ENCODE data around the gene TRIM75. TPM values are rescaled to one million over a fixed set of nuclear protein-coding genes. Genes with fewer than 3 reads are reported as not detected.
"Not testable (repeated sequence)": the region's sequence is repeated elsewhere in the genome, so short reads cannot be mapped to it uniquely, and the experiment has no call there.

The TRIM75 gene
- polyA plus RNA-seq, 1 of the 3 experiments (the other 2 are of a cell fraction) = not detected

DNA sequence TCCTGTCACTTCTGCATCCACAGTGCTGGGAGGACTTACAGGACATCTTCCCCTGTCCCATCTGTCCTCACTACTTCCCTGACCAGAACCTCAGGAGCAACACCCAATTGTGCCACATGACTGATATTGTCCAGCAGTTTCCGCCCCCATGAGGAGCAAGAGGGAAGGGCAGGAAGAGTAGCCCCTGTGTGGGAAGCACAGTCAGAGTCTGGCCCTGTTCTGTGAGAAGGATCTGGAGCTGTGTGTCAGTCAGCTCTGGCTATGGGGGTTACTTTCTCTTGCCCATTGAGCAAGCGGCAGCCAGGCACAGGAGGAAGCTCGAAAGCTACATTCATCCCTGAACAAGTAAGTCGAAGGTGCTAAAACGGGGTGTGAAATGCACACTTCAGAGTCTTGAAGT, 36.7 kb upstream of the TRIM75 start:
- Histone ChIP-seq H3K9me2 (no peaks in the 10 kb centered on the region), H2AFZ (ENCODE audit: low read depth) (no peak overlapping the region), H3K9ac (no peak overlapping the region), H3K4me3 (ENCODE audit: low read depth in 2 of 2, low read length in 1 of 2) (no peak overlapping the region), H4K20me1 (ENCODE audit: insufficient read depth) (no peaks in the 10 kb centered on the region), H3K4me1 (ENCODE audit: control insufficient read depth in 1 of 2, insufficient read depth in 2 of 2, low read depth in 1 of 2, low read length in 1 of 2) (no peaks in the 10 kb centered on the region), H3K36me3 (replicated peaks in 1 of 2; ENCODE audit: control insufficient read depth in 1 of 2, insufficient read depth in 2 of 2, low read length in 1 of 2) (no peaks in the 10 kb centered on the region), H3K27ac (ENCODE audit: low read depth in 2 of 2, low read length in 1 of 2) (no peak overlapping the region), H3K9me3 (no peaks in the 10 kb centered on the region), H3K27me3 (ENCODE audit: insufficient read depth) (no peaks in the 10 kb centered on the region; the same call in 1 of the 2 replicates), H3F3A (replicated peaks; ENCODE audit: insufficient read depth) (no peaks in the 10 kb centered on the region), H3K4me2 (no peak overlapping the region), H3K79me2 (ENCODE audit: insufficient read depth) (no peaks in the 10 kb centered on the region)
- ChIA-PET CTCF (interaction anchor here (0.6 kb wide), 1 partner anchor 75 kb away, joined by 3 read pairs; no protein-coding TSS in a partner anchor), POLR2A (no interaction called here)
- WGBS (ENCODE audit: low lambda C conversion rate) = 3% methylated on average over 5 of the region's 5 CpGs
- TF ChIP-seq, protein P1, sequence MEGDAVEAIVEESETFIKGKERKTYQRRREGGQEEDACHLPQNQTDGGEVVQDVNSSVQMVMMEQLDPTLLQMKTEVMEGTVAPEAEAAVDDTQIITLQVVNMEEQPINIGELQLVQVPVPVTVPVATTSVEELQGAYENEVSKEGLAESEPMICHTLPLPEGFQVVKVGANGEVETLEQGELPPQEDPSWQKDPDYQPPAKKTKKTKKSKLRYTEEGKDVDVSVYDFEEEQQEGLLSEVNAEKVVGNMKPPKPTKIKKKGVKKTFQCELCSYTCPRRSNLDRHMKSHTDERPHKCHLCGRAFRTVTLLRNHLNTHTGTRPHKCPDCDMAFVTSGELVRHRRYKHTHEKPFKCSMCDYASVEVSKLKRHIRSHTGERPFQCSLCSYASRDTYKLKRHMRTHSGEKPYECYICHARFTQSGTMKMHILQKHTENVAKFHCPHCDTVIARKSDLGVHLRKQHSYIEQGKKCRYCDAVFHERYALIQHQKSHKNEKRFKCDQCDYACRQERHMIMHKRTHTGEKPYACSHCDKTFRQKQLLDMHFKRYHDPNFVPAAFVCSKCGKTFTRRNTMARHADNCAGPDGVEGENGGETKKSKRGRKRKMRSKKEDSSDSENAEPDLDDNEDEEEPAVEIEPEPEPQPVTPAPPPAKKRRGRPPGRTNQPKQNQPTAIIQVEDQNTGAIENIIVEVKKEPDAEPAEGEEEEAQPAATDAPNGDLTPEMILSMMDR (IDR thresholded peaks at IDR 0.05) = peak; percentile 36; the same call in 1 of the 2 replicates
- TF ChIP-seq GATA2 (CRISPR knock-in tag; IDR thresholded peaks at IDR 0.05) (no peak), GABPA (IDR thresholded peaks at IDR 0.05; ENCODE audit: low read depth) (no peak), RXRA (IDR thresholded peaks at IDR 0.05; ENCODE audit: borderline replicate concordance, low read depth) (no peak)
- peak; percentile 38 for DNase-seq

DNA sequence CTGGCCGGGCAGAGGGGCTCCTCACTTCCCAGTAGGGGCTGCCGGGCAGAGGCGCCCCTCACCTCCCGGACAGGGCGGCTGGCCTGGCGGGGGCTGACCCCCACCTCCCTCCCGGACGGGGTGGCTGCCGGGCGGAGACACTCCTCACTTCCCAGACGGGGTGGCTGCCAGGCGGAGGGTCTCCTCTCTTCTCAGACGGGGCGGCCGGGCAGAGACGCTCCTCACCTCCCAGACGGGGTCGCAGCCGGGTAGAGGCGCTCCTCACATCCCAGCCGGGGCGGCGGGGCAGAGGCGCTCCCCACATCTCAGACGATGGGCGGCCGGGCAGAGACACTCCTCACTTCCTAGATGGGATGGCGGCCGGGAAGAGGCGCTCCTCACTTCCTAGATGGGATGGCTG, 33.7 kb upstream of the TRIM75 start:
- H3K27ac ChIP-seq (ENCODE audit: low read depth in 2 of 2, low read length in 1 of 2); H3K9me2 ChIP-seq; H3K36me3 ChIP-seq (replicated peaks in 1 of 2; ENCODE audit: control insufficient read depth in 1 of 2, insufficient read depth in 2 of 2, low read length in 1 of 2); POLR2A ChIA-PET; H3K79me2 ChIP-seq (ENCODE audit: insufficient read depth); H3K4me2 ChIP-seq; H3K4me1 ChIP-seq (ENCODE audit: control insufficient read depth in 1 of 2, insufficient read depth in 2 of 2, low read depth in 1 of 2, low read length in 1 of 2); H3K27me3 ChIP-seq (ENCODE audit: insufficient read depth); H2AFZ ChIP-seq (ENCODE audit: low read depth); DNase-seq; CTCF ChIA-PET; H4K20me1 ChIP-seq (ENCODE audit: insufficient read depth); H3K9ac ChIP-seq; H3F3A ChIP-seq (replicated peaks; ENCODE audit: insufficient read depth); H3K9me3 ChIP-seq; H3K4me3 ChIP-seq (ENCODE audit: low read depth in 2 of 2, low read length in 1 of 2): not testable (repeated sequence)
- WGBS (ENCODE audit: low lambda C conversion rate) = 83% methylated on average over 9 of the region's 30 CpGs

DNA sequence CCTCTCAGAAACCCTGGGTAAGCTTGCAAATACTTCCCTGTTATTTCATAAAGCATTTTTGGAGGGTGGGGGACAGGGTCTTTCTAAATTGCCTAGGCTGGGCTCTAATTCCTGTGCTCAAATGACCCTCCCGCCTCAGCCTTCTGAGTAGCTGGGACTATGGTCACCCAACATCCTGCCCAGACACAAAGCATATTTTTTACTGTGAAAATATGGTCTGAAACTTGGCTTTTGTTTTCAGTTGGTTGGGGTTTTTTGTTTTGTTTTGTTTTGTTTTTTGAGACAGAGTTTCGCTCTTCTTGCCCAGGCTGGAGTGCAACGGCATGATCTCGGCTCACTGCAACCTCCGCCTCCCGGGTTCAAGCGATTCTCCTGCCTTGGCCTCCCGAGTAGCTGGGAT, 27.9 kb upstream of the TRIM75 start:
- H2AFZ ChIP-seq (ENCODE audit: low read depth); H3K4me2 ChIP-seq; H3K9me2 ChIP-seq; H3K4me3 ChIP-seq (ENCODE audit: low read depth in 2 of 2, low read length in 1 of 2); H4K20me1 ChIP-seq (ENCODE audit: insufficient read depth); H3K9me3 ChIP-seq; H3K27ac ChIP-seq (ENCODE audit: low read depth in 2 of 2, low read length in 1 of 2); H3K9ac ChIP-seq; H3K36me3 ChIP-seq (replicated peaks in 1 of 2; ENCODE audit: control insufficient read depth in 1 of 2, insufficient read depth in 2 of 2, low read length in 1 of 2); H3K79me2 ChIP-seq (ENCODE audit: insufficient read depth); H3K27me3 ChIP-seq (ENCODE audit: insufficient read depth); H3K4me1 ChIP-seq (ENCODE audit: control insufficient read depth in 1 of 2, insufficient read depth in 2 of 2, low read depth in 1 of 2, low read length in 1 of 2); DNase-seq; CTCF ChIA-PET; POLR2A ChIA-PET; H3F3A ChIP-seq (replicated peaks; ENCODE audit: insufficient read depth): not testable (repeated sequence)
- 40% methylated on average over 8 of the region's 8 CpGs for WGBS (ENCODE audit: low lambda C conversion rate)

Measured in SK-N-SH (cell line).